Measurements from ENCODE around the gene PRR33.

DNA sequence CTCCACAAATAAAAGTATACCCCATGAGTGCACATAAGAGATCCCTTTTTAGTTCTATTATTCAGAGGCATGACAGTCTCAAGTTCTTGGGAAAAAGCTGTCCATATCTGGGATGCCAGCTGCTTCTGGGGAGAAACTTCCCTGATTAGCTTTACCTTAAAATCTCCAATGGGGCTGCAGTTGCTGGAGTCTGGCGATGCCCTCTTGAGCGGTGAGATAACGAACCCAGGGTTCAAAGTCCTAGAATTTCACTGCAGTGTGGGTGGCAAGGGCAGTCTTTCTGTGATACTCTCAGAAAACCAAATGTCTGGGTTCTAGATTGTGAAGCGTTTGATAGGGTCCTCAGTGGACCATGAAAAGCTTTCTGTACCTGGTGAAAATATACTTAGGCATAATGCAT, 7.4 kb upstream of the PRR33 start:
- TF ChIP-seq CTCF (IDR thresholded peaks at IDR 0.05; ENCODE audit: low read depth, low read length) (no peak), EZH2phosphoT487 (IDR thresholded peaks at IDR 0.05; ENCODE audit: low read depth) (no peak)

Data from OCI-LY3 (cell line).